ENCODE measurements around the gene ECT2L. TPM values are rescaled to one million over a fixed set of nuclear protein-coding genes. Genes with fewer than 3 reads are reported as not detected.

Gene ECT2L, protein sequence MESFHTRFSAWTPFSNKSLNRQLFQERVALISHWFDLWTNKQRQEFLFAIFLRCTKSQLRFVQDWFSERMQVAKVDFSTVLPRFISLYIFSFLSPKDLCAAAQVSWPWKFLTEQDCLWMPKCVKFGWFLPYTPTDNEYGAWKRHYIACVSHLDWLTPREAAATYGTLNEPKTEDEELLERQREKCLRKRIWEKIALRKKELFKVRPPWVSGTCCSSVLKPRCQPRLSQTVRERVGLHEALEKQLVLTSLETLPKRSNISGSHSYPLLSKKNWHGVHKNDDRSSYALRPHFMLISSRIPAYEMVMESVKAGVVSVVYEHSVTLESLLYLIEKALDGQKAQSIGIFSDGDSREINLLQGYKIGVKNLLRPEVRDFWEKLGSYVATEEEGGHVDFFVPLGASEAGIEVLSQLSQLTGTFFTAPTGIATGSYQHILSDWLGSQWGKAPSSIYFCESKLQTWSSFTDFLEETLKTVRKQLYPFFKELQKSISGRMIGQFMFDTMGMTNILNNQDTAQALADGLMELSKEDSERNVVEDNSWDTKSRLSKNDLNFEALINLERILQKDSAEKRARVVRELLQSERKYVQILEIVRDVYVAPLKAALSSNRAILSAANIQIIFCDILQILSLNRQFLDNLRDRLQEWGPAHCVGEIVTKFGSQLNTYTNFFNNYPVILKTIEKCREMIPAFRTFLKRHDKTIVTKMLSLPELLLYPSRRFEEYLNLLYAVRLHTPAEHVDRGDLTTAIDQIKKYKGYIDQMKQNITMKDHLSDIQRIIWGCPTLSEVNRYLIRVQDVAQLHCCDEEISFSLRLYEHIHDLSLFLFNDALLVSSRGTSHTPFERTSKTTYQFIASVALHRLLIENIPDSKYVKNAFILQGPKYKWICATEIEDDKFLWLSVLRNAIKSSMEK
- 0.14 to 0.40 TPM (median 0.40 TPM) in 3 replicates for total RNA-seq

DNA sequence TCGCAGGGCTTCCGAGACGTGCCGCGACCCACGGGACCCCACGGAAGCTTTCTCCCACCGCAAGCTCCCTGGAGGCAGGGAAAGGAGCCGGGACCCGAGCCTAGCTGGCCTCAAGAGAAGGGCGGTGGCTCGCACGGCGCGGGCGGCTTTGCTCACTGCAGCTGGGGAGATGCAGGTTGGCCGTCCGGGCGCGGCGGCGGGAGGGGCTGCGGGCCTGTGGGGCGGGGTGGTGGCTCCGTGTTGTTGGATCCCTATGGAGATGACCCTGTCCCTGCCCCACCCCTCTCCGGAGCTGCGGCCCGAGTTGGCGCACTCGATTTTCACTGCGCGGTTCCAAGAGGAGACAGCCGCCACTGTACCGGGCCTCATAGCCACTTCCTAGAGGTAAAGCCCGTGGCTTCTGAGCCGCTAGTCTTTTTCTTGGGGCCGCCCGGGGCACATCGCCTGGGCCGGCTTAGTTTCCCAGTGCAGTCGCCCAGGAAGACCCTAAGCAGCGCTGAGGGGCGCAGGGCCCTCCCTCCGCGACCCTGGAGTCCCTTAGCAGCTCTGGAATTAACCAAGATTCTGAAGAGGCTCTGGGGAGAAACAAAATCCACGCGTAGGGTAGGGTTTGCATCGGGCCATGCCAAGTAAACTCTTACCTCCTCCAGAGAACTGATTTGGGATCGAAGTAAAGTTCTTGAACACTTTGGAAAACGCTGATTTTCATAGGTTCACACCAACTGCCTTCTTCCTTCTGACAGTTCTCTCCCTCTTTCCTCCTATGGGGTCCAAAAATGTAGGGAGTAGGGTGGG, at the start of gene ECT2L:
Gene ECT2L (plus strand): TSS at position 279 of the 795 bp plus-strand sequence. CDS start 17,188 bp downstream, outside the sequence.
- Mint-ChIP-seq H3K27me3 (ENCODE audit: low read depth) (no peaks in the 10 kb centered on the region), H3K4me3 (peak within 1 kb of the TSS; percentile 68), H3K4me1 (peaks cover 40% of the 10 kb centered on the region), H3K36me3 (peaks cover 8% of the 10 kb centered on the region), H3K27ac (peak within 1 kb of the TSS; percentile 53), H3K9me3 (no peaks in the 10 kb centered on the region)
- DNase-seq (ENCODE audit: low spot score in 2 of 2, unreplicated experiment in 2 of 2) = peak; percentile 35 to 67
- TF ChIP-seq, protein P1, sequence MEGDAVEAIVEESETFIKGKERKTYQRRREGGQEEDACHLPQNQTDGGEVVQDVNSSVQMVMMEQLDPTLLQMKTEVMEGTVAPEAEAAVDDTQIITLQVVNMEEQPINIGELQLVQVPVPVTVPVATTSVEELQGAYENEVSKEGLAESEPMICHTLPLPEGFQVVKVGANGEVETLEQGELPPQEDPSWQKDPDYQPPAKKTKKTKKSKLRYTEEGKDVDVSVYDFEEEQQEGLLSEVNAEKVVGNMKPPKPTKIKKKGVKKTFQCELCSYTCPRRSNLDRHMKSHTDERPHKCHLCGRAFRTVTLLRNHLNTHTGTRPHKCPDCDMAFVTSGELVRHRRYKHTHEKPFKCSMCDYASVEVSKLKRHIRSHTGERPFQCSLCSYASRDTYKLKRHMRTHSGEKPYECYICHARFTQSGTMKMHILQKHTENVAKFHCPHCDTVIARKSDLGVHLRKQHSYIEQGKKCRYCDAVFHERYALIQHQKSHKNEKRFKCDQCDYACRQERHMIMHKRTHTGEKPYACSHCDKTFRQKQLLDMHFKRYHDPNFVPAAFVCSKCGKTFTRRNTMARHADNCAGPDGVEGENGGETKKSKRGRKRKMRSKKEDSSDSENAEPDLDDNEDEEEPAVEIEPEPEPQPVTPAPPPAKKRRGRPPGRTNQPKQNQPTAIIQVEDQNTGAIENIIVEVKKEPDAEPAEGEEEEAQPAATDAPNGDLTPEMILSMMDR (IDR thresholded peaks at IDR 0.05; ENCODE audit: unreplicated experiment) = no peak

DNA sequence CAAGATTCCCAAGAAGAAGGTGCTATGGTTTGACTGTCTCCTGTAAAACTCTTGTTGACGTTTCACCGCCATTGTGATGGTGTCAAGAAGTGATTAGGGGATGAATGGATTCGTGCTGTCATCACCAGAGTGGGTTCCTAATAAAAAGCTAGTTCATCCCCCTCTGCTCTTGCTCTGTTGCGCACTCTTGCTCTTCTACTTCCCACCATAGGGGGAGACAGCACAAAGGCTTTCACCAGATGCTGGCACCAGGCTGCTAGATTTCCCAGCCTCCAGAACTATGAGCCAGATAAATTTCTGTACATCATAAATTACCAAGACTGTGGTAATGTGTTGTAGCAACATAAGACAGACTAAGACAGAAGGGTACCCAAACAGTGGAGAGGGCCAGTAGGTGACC, 43.9 kb upstream of the ECT2L start:
- Mint-ChIP-seq H3K9me3 (peaks cover 3% of the 10 kb centered on the region), H3K27me3 (ENCODE audit: low read depth) (no peaks in the 10 kb centered on the region), H3K27ac (no peak overlapping the region), H3K4me1 (peaks cover under 1% of the 10 kb centered on the region), H3K36me3 (peaks cover 5% of the 10 kb centered on the region), H3K4me3 (no peak overlapping the region)
- TF ChIP-seq, protein P1 (IDR thresholded peaks at IDR 0.05; ENCODE audit: unreplicated experiment) = no peak
- no peak for DNase-seq (ENCODE audit: low spot score in 2 of 2, unreplicated experiment in 2 of 2)

DNA sequence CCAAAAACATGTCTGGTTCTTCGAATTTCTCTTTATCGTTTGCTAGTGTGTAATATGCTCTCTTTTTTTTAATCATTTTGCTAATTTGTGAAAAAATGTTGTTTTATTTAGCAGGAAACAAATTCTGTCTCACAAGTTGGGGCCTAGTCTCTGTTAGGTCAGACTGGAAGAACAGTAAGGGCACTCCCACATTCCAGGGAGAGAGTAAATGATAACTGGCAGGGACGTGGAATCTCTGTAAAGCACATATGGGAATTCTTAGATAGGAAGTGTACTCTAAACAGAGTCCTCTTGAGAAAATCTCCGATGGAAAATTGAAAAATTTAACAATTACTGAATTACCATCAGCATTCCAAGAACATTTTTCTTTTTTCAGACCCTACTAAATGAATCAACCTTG, 38.8 kb upstream of the ECT2L start:
- Mint-ChIP-seq H3K27ac (peak overlapping the region; percentile 79), H3K4me1 (peaks cover 4% of the 10 kb centered on the region), H3K9me3 (no peaks in the 10 kb centered on the region), H3K4me3 (no peak overlapping the region), H3K27me3 (ENCODE audit: low read depth) (no peaks in the 10 kb centered on the region), H3K36me3 (no peaks in the 10 kb centered on the region)
- no peak for DNase-seq (ENCODE audit: low spot score in 2 of 2, unreplicated experiment in 2 of 2)
- TF ChIP-seq, protein P1 (IDR thresholded peaks at IDR 0.05; ENCODE audit: unreplicated experiment) = no peak

DNA sequence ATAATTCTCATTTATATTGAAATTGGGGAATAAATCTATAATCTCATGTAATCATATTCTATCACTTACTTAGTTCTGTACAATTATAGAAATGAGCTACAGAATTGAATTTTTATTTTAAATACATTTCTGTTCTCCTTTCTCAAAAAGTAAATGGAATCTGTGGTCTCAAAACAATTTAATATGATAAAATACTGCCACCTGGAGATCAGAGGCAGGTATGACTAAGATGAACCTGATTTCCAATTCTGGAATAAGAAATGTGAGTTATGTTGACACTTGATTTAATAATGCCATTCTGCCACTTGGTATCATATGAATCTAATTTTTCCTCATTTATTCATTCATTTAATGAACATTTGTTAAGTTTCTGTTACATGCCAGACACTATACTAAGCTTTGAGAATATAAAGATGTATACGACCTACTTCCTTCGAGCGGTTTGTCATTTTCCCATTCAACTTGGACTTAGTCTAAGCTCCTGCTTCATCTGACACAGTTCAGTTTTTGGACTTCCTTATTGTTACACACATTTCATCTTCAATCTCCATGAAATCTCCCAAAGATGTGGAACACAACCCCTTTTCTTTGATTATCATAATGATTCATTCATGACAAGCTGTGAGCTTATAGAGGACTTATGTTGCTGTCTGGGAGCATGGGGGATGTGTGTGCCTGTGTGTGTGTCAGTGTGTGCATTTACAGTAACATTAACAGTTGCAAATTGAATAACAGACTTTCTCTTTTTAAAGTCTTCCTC, 29.8 kb upstream of the ECT2L start:
- peaks cover 6% of the 10 kb centered on the region for H3K4me1 Mint-ChIP-seq
- no peak overlapping the region for H3K27ac Mint-ChIP-seq
- no peaks in the 10 kb centered on the region for H3K36me3 Mint-ChIP-seq
- TF ChIP-seq, protein P1 (IDR thresholded peaks at IDR 0.05; ENCODE audit: unreplicated experiment) = peak; percentile 81
- no peaks in the 10 kb centered on the region for H3K9me3 Mint-ChIP-seq
- H3K4me3 Mint-ChIP-seq = no peak overlapping the region
- no peak for DNase-seq (ENCODE audit: low spot score in 2 of 2, unreplicated experiment in 2 of 2)
- H3K27me3 Mint-ChIP-seq (ENCODE audit: low read depth) = no peaks in the 10 kb centered on the region

All from mesothelial cell of epicardium (in vitro differentiated cells).